Astrocyte (in vitro differentiated cells and primary cell): Measurements from ENCODE around the gene MAPK11. TPM values are rescaled to one million over a fixed set of nuclear protein-coding genes. Genes with fewer than 3 reads are reported as not detected.
A peak's percentile ranks its signal among the peaks of the same experiment; 100 is the strongest.

Experiments used
- DNase-seq: peaks from one replicate; pipeline ENCODE4 v3.0.0-alpha.2; 2010; ENCODE audit warnings: low read depth
- FAIRE-seq: peaks from 2 replicates; lab custom pipeline; 2011; peaks lifted over from hg19 to GRCh38; lab: Jason Lieb, UNC
- H2AFZ ChIP-seq: 2 replicates; pipeline ENCODE4 v1.6.0; 2012; ENCODE audit warnings: low read depth, low read length, inconsistent platforms
- H3K27ac ChIP-seq: 2 replicates; pipeline ENCODE4 v1.5.1; 2011; ENCODE audit warnings: low read depth, low read length, inconsistent platforms
- H3K27me3 ChIP-seq: 2 replicates; pipeline ENCODE4 v1.6.0; 2011; ENCODE audit warnings: low read length, inconsistent platforms; ENCODE audit not compliant: insufficient read depth
- H3K36me3 ChIP-seq: 2 replicates; pipeline ENCODE4 v1.5.1; 2011; ENCODE audit warnings: low read length, inconsistent platforms; ENCODE audit not compliant: insufficient read depth
- H3K4me1 ChIP-seq: 2 replicates; pipeline ENCODE4 v1.5.1; 2011; ENCODE audit warnings: low read length, inconsistent platforms; ENCODE audit not compliant: insufficient read depth
- H3K4me2 ChIP-seq: 2 replicates; pipeline ENCODE4 v1.6.0; 2012; ENCODE audit warnings: low read length, inconsistent platforms
- H3K4me3 ChIP-seq: 2 replicates; pipeline ENCODE4 v1.5.1; 2011; ENCODE audit warnings: low read depth, mild to moderate bottlenecking, low read length, inconsistent platforms; ENCODE audit not compliant: insufficient read depth
- H3K79me2 ChIP-seq: 2 replicates; pipeline ENCODE4 v1.6.0; 2012; ENCODE audit warnings: mild to moderate bottlenecking, low read length, inconsistent platforms; ENCODE audit not compliant: insufficient read depth
- H3K9ac ChIP-seq: 2 replicates; pipeline ENCODE4 v1.6.0; 2012; ENCODE audit warnings: mild to moderate bottlenecking, low read length, inconsistent platforms
- H3K9me3 ChIP-seq: 2 replicates; pipeline ENCODE4 v1.5.1; 2012; ENCODE audit warnings: low read depth, mild to moderate bottlenecking, low read length, inconsistent platforms; ENCODE audit not compliant: insufficient read depth
- H4K20me1 ChIP-seq: 2 replicates; pipeline ENCODE4 v1.6.0; 2012; ENCODE audit warnings: low read length, inconsistent platforms; ENCODE audit not compliant: insufficient read depth
- H3K27ac Mint-ChIP-seq: one replicate; pipeline ENCODE4 v1.8.0; 2021; ENCODE audit warnings: mild to moderate bottlenecking, mixed read lengths; ENCODE audit not compliant: unreplicated experiment
- H3K27me3 Mint-ChIP-seq: one replicate; pipeline ENCODE4 v1.8.0; 2021; ENCODE audit warnings: low read depth, mixed read lengths; ENCODE audit not compliant: unreplicated experiment
- H3K36me3 Mint-ChIP-seq: one replicate; pipeline ENCODE4 v1.8.0; 2021; ENCODE audit warnings: low read depth, mixed read lengths; ENCODE audit not compliant: unreplicated experiment
- H3K4me1 Mint-ChIP-seq: one replicate; pipeline ENCODE4 v1.8.0; 2021; ENCODE audit warnings: low read depth, mixed read lengths; ENCODE audit not compliant: unreplicated experiment
- H3K4me3 Mint-ChIP-seq: one replicate; pipeline ENCODE4 v1.8.0; 2021; ENCODE audit warnings: mild to moderate bottlenecking, moderate library complexity, mixed read lengths; ENCODE audit not compliant: unreplicated experiment
- H3K9me3 Mint-ChIP-seq: one replicate; pipeline ENCODE4 v1.8.0; 2021; ENCODE audit warnings: mild to moderate bottlenecking, mixed read lengths; ENCODE audit not compliant: unreplicated experiment
- EZH2 ChIP-seq: IDR thresholded peaks from 2 replicates; pipeline ENCODE4 v1.6.1; 2012; ENCODE audit warnings: mild to moderate bottlenecking, low read length, inconsistent platforms; ENCODE audit not compliant: insufficient read depth
- total RNA-seq: library from RNA; stranded (reverse); gene quantifications from 2 replicates; pipeline ENCODE4 v1.2.1, GENCODE V29; 2021
- TF ChIP-seq, protein P1 (sequence below): IDR thresholded peaks from 2 replicates; pipeline ENCODE4 v1.5.1; 2011; ENCODE audit warnings: low read depth, mild to moderate bottlenecking, inconsistent platforms, low read length, moderate library complexity; ENCODE audit not compliant: insufficient read depth

Gene MAPK11
- total RNA-seq, 1 donor from 2014 or later: 19.6 TPM

DNA sequence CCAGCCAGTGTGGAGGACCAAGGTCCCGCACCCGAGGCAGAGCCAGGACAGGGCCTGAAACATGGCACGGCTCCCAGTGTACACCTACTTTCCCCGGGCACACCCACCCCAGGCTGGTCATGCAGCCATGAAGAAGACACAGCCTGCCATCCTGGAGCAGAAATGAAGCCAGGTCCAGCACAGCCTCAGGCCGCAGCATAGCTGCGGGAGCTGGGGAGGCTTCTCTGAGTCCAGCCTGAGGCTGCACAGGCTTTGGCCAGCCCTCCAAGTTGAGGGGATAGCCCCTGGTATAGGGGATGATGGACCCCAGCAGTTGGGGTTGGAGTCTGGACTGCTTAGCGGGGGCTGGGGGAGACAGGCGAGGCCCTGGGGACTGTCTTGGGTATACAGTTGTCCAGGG lies 16.2 kb downstream of the MAPK11 start:
- Histone ChIP-seq H3K79me2 (peaks cover 22% of the 10 kb centered on the region), H3K4me3 (no peak overlapping the region), H3K9ac (no peak overlapping the region), H4K20me1 (peaks cover 44% of the 10 kb centered on the region), H3K9me3 (no peaks in the 10 kb centered on the region), H2AFZ (no peak overlapping the region), H3K4me2 (no peak overlapping the region), H3K27me3 (no peaks in the 10 kb centered on the region), H3K36me3 (no peaks in the 10 kb centered on the region), H3K4me1 (peaks cover 10% of the 10 kb centered on the region), H3K27ac (no peak overlapping the region)
- H3K4me1 Mint-ChIP-seq: peaks cover 7% of the 10 kb centered on the region
- DNase-seq: no peak
- no peaks in the 10 kb centered on the region for H3K27me3 Mint-ChIP-seq
- no peak overlapping the region for H3K27ac Mint-ChIP-seq
- TF ChIP-seq, protein P1, sequence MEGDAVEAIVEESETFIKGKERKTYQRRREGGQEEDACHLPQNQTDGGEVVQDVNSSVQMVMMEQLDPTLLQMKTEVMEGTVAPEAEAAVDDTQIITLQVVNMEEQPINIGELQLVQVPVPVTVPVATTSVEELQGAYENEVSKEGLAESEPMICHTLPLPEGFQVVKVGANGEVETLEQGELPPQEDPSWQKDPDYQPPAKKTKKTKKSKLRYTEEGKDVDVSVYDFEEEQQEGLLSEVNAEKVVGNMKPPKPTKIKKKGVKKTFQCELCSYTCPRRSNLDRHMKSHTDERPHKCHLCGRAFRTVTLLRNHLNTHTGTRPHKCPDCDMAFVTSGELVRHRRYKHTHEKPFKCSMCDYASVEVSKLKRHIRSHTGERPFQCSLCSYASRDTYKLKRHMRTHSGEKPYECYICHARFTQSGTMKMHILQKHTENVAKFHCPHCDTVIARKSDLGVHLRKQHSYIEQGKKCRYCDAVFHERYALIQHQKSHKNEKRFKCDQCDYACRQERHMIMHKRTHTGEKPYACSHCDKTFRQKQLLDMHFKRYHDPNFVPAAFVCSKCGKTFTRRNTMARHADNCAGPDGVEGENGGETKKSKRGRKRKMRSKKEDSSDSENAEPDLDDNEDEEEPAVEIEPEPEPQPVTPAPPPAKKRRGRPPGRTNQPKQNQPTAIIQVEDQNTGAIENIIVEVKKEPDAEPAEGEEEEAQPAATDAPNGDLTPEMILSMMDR: no peak
- TF ChIP-seq EZH2: no peak
- FAIRE-seq: no peak
- H3K9me3 Mint-ChIP-seq: no peaks in the 10 kb centered on the region
- peaks cover 2% of the 10 kb centered on the region for H3K36me3 Mint-ChIP-seq
- no peak overlapping the region for H3K4me3 Mint-ChIP-seq

DNA sequence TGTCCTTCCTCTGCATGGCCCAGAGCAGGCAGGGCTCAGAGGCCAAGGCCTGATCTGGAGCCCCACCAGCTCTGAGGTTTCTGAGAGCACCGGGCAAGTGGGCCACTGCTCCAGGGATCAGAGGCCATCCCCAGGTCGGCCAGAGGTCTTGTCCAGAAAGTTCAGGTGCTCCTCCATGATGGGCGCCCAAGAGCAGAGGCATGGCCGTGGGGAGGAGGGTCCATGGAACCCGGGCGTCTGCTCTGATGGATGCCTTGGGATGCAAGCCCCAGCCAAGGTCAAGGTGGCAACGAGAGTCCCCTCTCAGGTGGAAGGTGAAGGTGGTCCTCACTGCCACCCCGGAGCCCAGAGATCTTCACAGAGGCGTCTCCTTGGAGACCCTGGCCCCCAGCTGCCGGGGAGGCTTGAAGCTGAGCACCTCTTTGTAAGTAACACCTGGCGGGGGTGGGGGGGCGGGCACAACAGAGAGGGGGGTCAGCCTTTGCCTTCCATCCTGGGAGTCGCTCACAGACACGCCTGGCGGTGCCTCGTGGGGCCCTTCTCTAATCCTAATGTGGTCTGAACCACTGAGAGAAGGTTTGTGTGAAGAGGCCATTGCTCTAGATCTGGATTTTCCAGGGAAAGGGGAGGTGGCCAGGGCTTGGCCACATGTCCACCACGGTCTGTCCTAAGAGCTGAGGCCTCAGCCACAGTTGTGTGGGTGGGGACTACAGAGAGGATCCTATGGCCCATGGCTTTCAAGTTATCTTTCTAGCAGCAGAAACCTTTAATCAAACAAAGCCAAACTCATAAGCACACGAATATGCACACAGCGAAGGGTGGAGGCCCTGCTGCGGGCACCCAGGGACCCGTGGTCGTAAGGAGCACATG lies 16.9 kb downstream of the MAPK11 start:
- H3K4me3 Mint-ChIP-seq: peak overlapping the region; percentile 27
- H3K9me3 Mint-ChIP-seq: no peaks in the 10 kb centered on the region
- H3K9ac ChIP-seq: no peak overlapping the region
- H3K4me3 ChIP-seq: no peak overlapping the region
- H3K36me3 Mint-ChIP-seq: peaks cover 2% of the 10 kb centered on the region
- no peak overlapping the region for H2AFZ ChIP-seq
- H3K36me3 ChIP-seq: no peaks in the 10 kb centered on the region
- H3K79me2 ChIP-seq: peaks cover 16% of the 10 kb centered on the region
- no peak for TF ChIP-seq EZH2
- TF ChIP-seq, protein P1: no peak
- H3K27me3 Mint-ChIP-seq: no peaks in the 10 kb centered on the region
- H3K4me1 Mint-ChIP-seq: peaks cover 2% of the 10 kb centered on the region
- FAIRE-seq: no peak
- H3K27ac Mint-ChIP-seq: no peak overlapping the region
- H3K27ac ChIP-seq: no peak overlapping the region
- peaks cover 41% of the 10 kb centered on the region for H4K20me1 ChIP-seq
- no peak for DNase-seq
- no peaks in the 10 kb centered on the region for H3K27me3 ChIP-seq
- H3K9me3 ChIP-seq: no peaks in the 10 kb centered on the region
- no peak overlapping the region for H3K4me2 ChIP-seq
- peaks cover 10% of the 10 kb centered on the region for H3K4me1 ChIP-seq
